ENCODE results near the gene RAB5IF. TPM values are rescaled to one million over a fixed set of nuclear protein-coding genes. Genes with fewer than 3 reads are reported as not detected.

Gene RAB5IF
- total and polyA plus RNA-seq, 2 of the 13 experiments (the other 11 are each of a cell fraction or from before 2014, with no cell fraction given) = 261 to 305 TPM

GRCh38 chr20:36655004-36655403 lies 49.4 kb downstream of the RAB5IF start (continued):
- no peak for TF ChIP-seq RERE (CRISPR knock-in tag; IDR thresholded peaks at IDR 0.05; ENCODE audit: low read depth)
- TF ChIP-seq AKAP8 (CRISPR knock-in tag; IDR thresholded peaks at IDR 0.05) = no peak
- TF ChIP-seq ZNF10 (CRISPR knock-in tag; IDR thresholded peaks at IDR 0.05; ENCODE audit: borderline replicate concordance, low read depth) = no peak
- TF ChIP-seq FOXO1 (CRISPR knock-in tag; IDR thresholded peaks at IDR 0.05) = no peak

- in situ Hi-C loops (cut with HindIII; ENCODE audit: extremely low pct_ligation_motif_present, low pct_unique_long_range_greater_than_20kb) = no loop called here
- H3K36me3 ChIP-seq (replicated peaks in 1 of 2; ENCODE audit: control insufficient read depth in 1 of 2, insufficient read depth in 2 of 2, low read length in 2 of 2) = peaks cover 10 to 36% of the 10 kb centered on the region in 2 experiments
- FAIRE-seq (no peak), DNase-seq (ENCODE audit: low spot score) (no peak), ATAC-seq (no peak)
- POLR2A ChIA-PET = interaction anchor here (1.4 to 1.5 kb wide), 2 partner anchors 9 to 21 kb away, joined by 4 to 5 read pairs; no protein-coding TSS in a partner anchor
- CTCF ChIA-PET (ENCODE audit: low intra/inter-chr PET ratio, low total read pairs) = no interaction called here
- intact Hi-C loops (cut with micrococcal nuclease; ENCODE audit: unreplicated experiment) = no loop called here
- H3K9me3 ChIP-seq (ENCODE audit: low read length) = no peaks in the 10 kb centered on the region
- H3K79me2 ChIP-seq (ENCODE audit: insufficient read depth, low read length) = no peaks in the 10 kb centered on the region
- no peaks in the 10 kb centered on the region for H3K27me3 ChIP-seq (ENCODE audit: control insufficient read depth in 1 of 2, insufficient read depth in 2 of 2, low read length in 2 of 2)
- H2AFZ ChIP-seq (ENCODE audit: low read length) = no peak overlapping the region
- no peaks in the 10 kb centered on the region for H3K4me1 ChIP-seq (ENCODE audit: insufficient read depth, low read length)
- H4K20me1 ChIP-seq (ENCODE audit: insufficient read depth, low read length) = no peaks in the 10 kb centered on the region
- WGBS (ENCODE audit: low lambda C conversion rate) = 95% methylated on average over 4 of the region's 4 CpGs
- no peak overlapping the region for H3K4me3 ChIP-seq (replicated peaks in 1 of 3; ENCODE audit: insufficient read depth in 1 of 3, low read depth in 2 of 3, low read length in 3 of 3)
- H3K27ac ChIP-seq (ENCODE audit: extremely low read length, insufficient read depth, low read length) = no peak overlapping the region
- no peak overlapping the region for H3K4me2 ChIP-seq (ENCODE audit: low read depth, low read length)
- BruUV-seq (replicated peaks) = no TSS peak
- TF ChIP-seq ZNF143 (CRISPR knock-in tag; IDR thresholded peaks at IDR 0.05) (no peak), POLR2A (IDR thresholded peaks at IDR 0.05; ENCODE audit: insufficient read depth in 1 of 2, low read depth in 2 of 2, low read length in 2 of 2) (no peak), BATF2 (CRISPR knock-in tag; IDR thresholded peaks at IDR 0.05) (no peak)
- H3K9ac ChIP-seq (ENCODE audit: insufficient read depth, low read depth, low read length) = no peak overlapping the region
Measured at GRCh38 chr20:36656733-36657132, 51.2 kb downstream of the RAB5IF start.

Data from HepG2 (cell line).